ENCODE measurements around the gene C12orf60.

DNA sequence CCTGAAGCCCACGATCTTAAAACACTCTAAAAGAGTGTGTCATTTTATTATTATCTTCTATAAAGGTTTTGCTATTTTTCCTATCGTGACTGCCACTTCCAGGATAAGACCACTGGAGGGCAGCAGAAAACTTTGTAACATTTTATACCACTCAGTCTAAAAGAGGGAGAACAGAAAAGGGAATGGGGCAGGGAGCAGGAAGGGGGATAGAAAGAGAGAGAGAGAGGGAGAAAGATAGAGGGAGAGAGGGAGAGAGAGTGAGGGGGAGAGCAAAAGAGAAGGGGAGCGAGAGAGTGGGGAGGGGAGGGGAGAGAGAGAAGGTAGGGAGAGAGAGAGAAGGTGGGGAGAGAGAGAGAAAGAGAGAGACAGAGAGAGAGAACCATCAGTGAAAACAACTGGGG lies 41.9 kb downstream of the C12orf60 start:
- TF ChIP-seq HDAC2 (IDR thresholded peaks at IDR 0.05; ENCODE audit: borderline replicate concordance in 1 of 2, low read depth in 2 of 2, low read length in 2 of 2) = no peak
- TF ChIP-seq USF2 (IDR thresholded peaks at IDR 0.05; ENCODE audit: low read length) = no peak
- TF ChIP-seq E2F6 (IDR thresholded peaks at IDR 0.05) = no peak
- TF ChIP-seq POLR2A (IDR thresholded peaks at IDR 0.05; ENCODE audit: control extremely low read depth in 1 of 2, low read depth in 2 of 2, low read length in 2 of 2) = no peak
- no peak for TF ChIP-seq GTF2F1 (IDR thresholded peaks at IDR 0.05; ENCODE audit: borderline replicate concordance, low read depth, low read length)
- no peak for TF ChIP-seq CBX8 (IDR thresholded peaks at IDR 0.05; ENCODE audit: borderline replicate concordance, low read depth, low read length)
- TF ChIP-seq, protein P1, sequence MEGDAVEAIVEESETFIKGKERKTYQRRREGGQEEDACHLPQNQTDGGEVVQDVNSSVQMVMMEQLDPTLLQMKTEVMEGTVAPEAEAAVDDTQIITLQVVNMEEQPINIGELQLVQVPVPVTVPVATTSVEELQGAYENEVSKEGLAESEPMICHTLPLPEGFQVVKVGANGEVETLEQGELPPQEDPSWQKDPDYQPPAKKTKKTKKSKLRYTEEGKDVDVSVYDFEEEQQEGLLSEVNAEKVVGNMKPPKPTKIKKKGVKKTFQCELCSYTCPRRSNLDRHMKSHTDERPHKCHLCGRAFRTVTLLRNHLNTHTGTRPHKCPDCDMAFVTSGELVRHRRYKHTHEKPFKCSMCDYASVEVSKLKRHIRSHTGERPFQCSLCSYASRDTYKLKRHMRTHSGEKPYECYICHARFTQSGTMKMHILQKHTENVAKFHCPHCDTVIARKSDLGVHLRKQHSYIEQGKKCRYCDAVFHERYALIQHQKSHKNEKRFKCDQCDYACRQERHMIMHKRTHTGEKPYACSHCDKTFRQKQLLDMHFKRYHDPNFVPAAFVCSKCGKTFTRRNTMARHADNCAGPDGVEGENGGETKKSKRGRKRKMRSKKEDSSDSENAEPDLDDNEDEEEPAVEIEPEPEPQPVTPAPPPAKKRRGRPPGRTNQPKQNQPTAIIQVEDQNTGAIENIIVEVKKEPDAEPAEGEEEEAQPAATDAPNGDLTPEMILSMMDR (IDR thresholded peaks at IDR 0.05; ENCODE audit: control extremely low read depth in 1 of 3, insufficient read depth in 1 of 3, low read depth in 1 of 3, low read length in 3 of 3) = peak in 2 of 3 experiments; percentile 55 to 58; a peak in 2 of 4 replicates
- no peak for TF ChIP-seq CBX5 (IDR thresholded peaks at IDR 0.05; ENCODE audit: low read depth, low read length)

All from H1 (cell line).